Measurements from ENCODE around the gene HNRNPH2.

The HNRNPH2 gene

DNA sequence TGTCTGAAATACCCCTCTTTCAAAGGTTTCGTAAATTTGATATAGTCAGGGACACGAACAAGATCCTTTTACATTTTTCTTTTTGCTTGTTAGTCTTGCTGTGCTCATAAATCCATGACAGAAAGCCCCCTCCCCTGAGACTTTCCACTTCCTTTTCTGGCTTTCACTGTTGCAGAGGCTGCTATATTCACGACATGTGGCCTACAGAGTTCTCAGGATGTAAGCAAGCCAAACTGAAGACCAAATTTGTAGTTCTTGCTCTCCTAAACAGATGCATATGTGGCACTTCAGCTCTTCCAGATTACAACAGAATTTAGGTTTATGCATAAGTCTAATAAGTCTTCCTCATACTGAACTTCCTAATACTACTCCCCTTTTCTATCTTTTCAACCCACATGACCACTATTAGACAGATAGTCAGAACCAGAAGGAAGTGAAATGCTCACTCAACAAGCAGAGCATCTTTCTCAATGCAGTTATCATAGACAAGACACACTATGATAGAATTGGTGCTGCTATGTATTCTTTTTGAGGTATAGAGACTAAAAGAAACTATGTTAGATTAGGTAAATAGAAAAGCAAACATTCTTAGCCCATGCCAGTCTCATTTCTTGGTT, 37.0 kb upstream of the HNRNPH2 start:
- no peak for TF ChIP-seq FOXP2 (optimal IDR thresholded peaks at IDR 0.05; ENCODE audit: borderline replicate concordance, extremely low read depth, extremely low read length, insufficient read depth)

DNA sequence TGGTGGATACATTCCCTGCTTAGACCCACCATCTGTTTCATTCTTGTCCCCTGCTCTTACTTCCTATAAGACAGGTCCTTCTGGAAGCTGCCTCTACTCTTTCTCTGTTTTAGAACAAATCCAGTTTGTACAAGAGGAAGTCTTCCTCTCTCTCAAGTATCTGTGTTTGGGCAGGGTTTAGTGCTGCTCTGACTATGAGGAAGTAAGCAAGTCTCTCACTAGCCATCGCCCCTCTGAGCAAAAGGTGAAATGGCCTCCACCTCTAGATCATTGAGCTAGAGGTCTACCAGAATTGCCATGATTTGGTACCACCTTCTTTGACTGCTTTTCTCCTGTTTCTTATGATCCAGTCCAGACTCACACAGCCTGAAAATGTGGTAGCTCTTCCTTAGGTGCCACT, 30.5 kb upstream of the HNRNPH2 start:
- TF ChIP-seq POLR2AphosphoS5 (IDR thresholded peaks at IDR 0.05; ENCODE audit: low read depth, low read length) (no peak), FOXP2 (optimal IDR thresholded peaks at IDR 0.05; ENCODE audit: borderline replicate concordance, extremely low read depth, extremely low read length, insufficient read depth) (no peak), SIN3A (IDR thresholded peaks at IDR 0.05; ENCODE audit: borderline replicate concordance, insufficient read depth, low read length) (no peak), TAF1 (IDR thresholded peaks at IDR 0.05; ENCODE audit: borderline replicate concordance, insufficient read depth, low read length) (no peak)
- TF ChIP-seq, protein P1, sequence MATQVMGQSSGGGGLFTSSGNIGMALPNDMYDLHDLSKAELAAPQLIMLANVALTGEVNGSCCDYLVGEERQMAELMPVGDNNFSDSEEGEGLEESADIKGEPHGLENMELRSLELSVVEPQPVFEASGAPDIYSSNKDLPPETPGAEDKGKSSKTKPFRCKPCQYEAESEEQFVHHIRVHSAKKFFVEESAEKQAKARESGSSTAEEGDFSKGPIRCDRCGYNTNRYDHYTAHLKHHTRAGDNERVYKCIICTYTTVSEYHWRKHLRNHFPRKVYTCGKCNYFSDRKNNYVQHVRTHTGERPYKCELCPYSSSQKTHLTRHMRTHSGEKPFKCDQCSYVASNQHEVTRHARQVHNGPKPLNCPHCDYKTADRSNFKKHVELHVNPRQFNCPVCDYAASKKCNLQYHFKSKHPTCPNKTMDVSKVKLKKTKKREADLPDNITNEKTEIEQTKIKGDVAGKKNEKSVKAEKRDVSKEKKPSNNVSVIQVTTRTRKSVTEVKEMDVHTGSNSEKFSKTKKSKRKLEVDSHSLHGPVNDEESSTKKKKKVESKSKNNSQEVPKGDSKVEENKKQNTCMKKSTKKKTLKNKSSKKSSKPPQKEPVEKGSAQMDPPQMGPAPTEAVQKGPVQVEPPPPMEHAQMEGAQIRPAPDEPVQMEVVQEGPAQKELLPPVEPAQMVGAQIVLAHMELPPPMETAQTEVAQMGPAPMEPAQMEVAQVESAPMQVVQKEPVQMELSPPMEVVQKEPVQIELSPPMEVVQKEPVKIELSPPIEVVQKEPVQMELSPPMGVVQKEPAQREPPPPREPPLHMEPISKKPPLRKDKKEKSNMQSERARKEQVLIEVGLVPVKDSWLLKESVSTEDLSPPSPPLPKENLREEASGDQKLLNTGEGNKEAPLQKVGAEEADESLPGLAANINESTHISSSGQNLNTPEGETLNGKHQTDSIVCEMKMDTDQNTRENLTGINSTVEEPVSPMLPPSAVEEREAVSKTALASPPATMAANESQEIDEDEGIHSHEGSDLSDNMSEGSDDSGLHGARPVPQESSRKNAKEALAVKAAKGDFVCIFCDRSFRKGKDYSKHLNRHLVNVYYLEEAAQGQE (IDR thresholded peaks at IDR 0.05; ENCODE audit: insufficient read depth in 1 of 2, low read depth in 2 of 2, low read length in 2 of 2) = no peak

DNA sequence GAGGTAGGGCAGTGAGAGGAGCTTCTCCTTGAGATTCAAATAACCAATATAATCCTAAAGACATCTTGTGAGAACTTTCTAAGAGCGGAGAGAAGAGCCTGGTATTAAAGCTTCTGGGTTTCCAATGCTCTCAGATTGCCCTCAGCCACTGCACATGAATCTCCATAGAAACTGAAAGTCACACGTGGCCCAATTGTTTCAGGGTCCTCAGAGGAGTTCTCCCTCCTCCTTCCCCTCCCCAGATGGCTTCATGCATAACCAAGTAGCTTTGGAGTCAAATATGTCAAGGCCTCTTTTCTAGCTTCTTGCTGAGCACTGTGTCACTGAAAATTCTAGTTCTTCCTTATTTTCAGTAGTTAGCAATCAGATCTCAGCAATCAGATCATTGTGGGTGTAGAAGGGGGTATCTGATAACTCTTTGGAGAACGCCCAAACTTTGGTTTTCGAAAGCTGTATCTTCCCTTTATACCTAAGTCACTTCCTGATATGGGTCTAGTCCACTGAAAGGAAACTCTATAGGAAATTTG, 24.3 kb upstream of the HNRNPH2 start:
- TF ChIP-seq, protein P1 (IDR thresholded peaks at IDR 0.05; ENCODE audit: insufficient read depth in 1 of 2, low read depth in 2 of 2, low read length in 2 of 2) = no peak
- TF ChIP-seq TAF1 (IDR thresholded peaks at IDR 0.05; ENCODE audit: borderline replicate concordance, insufficient read depth, low read length) = no peak
- TF ChIP-seq POLR2AphosphoS5 (IDR thresholded peaks at IDR 0.05; ENCODE audit: low read depth, low read length) = no peak
- TF ChIP-seq FOXP2 (optimal IDR thresholded peaks at IDR 0.05; ENCODE audit: borderline replicate concordance, extremely low read depth, extremely low read length, insufficient read depth) = no peak
- TF ChIP-seq SIN3A (IDR thresholded peaks at IDR 0.05; ENCODE audit: borderline replicate concordance, insufficient read depth, low read length) = no peak

DNA sequence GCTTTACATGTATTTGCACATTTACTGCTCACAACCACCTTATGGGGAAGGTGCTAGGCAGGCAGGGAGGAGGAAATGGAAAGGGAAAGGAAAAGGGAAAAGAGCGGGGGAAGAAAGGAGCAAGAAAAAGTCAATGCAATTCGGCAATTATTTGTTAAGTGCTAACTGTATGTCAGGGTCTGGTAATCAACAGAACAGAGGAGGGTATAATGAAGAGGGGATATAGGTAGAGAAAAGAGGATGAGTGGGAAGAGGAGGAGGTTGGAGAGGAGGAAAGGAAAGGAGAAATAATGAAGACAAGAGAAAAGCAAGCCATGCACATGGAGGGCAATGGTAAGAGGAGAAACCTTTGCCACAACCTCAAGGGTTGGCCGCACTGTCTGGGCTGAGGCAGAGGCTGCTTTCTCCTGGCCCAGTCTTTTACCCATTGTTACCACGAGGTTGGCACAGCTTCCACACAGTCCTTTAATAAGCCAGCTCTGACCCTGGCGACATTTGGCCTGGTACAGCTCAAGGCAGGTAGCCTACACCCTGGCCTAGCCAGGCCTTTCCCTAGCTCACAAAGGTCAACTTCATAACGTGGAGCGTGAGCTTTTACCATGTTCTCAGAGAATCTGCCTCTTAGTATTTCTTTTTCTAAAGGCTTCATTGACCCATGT, 22.9 kb upstream of the HNRNPH2 start:
- TF ChIP-seq, protein P1 (IDR thresholded peaks at IDR 0.05; ENCODE audit: insufficient read depth in 1 of 2, low read depth in 2 of 2, low read length in 2 of 2) = no peak
- no peak for TF ChIP-seq SIN3A (IDR thresholded peaks at IDR 0.05; ENCODE audit: borderline replicate concordance, insufficient read depth, low read length)
- no peak for TF ChIP-seq POLR2AphosphoS5 (IDR thresholded peaks at IDR 0.05; ENCODE audit: low read depth, low read length)
- TF ChIP-seq FOXP2 (optimal IDR thresholded peaks at IDR 0.05; ENCODE audit: borderline replicate concordance, extremely low read depth, extremely low read length, insufficient read depth) = no peak
- TF ChIP-seq TAF1 (IDR thresholded peaks at IDR 0.05; ENCODE audit: borderline replicate concordance, insufficient read depth, low read length) = no peak

DNA sequence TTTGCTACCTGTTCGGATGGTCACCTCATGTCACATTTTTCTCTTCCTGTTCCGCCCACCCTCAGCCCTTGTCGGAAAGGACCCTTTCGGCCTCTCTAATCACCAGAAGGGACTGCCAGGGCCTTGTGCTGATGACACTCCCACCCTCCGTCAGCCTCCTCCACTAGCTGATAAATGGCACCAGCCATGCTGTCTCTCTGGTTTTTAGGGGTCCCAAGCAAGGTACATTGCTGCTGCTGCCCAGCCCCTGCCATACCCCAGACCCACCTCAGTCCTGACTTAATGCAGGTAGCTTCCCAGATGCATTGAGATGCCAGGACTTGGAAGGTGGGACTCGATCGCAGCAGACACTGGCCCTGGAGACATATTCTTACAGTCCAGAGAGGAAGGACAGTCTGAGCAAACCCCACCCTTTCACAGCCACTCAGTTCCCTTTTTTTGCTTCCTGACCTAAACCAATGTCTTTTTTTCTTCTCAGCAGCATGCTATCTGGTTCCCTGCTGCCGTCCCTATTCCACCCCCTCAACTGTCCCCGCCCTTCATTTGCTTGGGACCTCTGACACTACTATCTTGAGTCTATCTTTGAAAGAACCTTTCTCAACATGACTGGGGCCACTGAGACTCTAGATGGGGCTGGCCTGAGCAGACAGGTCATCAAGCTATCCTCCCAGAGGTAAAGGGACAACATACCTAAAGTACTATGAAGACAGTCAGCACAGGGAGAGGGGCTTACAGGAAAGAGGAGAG, 22.1 kb upstream of the HNRNPH2 start, which contains the start of gene BTK:
Gene BTK, minus strand, starts transcription at position 397 of the 747 bp plus-strand sequence. CDS start 10,907 bp downstream, outside the sequence.
- TF ChIP-seq POLR2AphosphoS5 (IDR thresholded peaks at IDR 0.05; ENCODE audit: low read depth, low read length) (no peak), FOXP2 (optimal IDR thresholded peaks at IDR 0.05; ENCODE audit: borderline replicate concordance, extremely low read depth, extremely low read length, insufficient read depth) (no peak), TAF1 (IDR thresholded peaks at IDR 0.05; ENCODE audit: borderline replicate concordance, insufficient read depth, low read length) (no peak)
- TF ChIP-seq, protein P1 (IDR thresholded peaks at IDR 0.05; ENCODE audit: insufficient read depth in 1 of 2, low read depth in 2 of 2, low read length in 2 of 2) = no peak

All from PFSK-1 (cell line).